ENCODE results near the gene ISLR. TPM values are rescaled to one million over a fixed set of nuclear protein-coding genes. Genes with fewer than 3 reads are reported as not detected.

ISLR gene
- total RNA-seq, 2 donors from 2014 or later, result 36.5 to 70.7 TPM

DNA sequence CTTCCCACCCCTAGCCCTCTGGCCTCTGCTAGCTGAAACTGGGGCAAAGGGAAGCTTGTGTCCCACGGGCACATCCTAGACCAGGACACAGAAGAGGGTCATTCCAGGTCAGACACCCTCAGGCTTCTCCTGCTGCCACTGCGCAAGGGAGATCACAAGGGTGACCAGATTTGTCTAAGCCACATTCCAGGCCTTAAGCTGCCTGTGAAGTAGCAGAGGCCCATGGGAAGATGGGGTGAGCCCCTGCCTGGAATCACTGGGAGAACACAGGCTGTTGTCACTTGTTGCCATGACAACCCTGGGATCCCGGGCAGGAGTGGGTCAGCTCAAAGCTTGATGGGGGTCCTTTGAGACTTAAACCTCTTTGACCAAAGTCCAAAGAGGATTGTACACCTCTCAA, 18.3 kb downstream of the ISLR start:
- TF ChIP-seq POLR2A (IDR thresholded peaks at IDR 0.05), result no peak
- TF ChIP-seq POLR2AphosphoS5 (IDR thresholded peaks at IDR 0.05), result no peak
- TF ChIP-seq, protein P1, sequence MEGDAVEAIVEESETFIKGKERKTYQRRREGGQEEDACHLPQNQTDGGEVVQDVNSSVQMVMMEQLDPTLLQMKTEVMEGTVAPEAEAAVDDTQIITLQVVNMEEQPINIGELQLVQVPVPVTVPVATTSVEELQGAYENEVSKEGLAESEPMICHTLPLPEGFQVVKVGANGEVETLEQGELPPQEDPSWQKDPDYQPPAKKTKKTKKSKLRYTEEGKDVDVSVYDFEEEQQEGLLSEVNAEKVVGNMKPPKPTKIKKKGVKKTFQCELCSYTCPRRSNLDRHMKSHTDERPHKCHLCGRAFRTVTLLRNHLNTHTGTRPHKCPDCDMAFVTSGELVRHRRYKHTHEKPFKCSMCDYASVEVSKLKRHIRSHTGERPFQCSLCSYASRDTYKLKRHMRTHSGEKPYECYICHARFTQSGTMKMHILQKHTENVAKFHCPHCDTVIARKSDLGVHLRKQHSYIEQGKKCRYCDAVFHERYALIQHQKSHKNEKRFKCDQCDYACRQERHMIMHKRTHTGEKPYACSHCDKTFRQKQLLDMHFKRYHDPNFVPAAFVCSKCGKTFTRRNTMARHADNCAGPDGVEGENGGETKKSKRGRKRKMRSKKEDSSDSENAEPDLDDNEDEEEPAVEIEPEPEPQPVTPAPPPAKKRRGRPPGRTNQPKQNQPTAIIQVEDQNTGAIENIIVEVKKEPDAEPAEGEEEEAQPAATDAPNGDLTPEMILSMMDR (IDR thresholded peaks at IDR 0.05), result no peak
- Histone ChIP-seq H3K36me3 (no peaks in the 10 kb centered on the region), H3K4me1 (replicated peaks) (no peaks in the 10 kb centered on the region), H3K4me3 (no peak overlapping the region), H3K27me3 (replicated peaks; ENCODE audit: insufficient read depth) (no peaks in the 10 kb centered on the region), H3K9me3 (no peaks in the 10 kb centered on the region), H3K27ac (no peak overlapping the region)
- intact Hi-C loops (cut with DNase I), result no loop called here
- DNase-seq (ENCODE audit: low spot score), result no peak
- 69% methylated on average over 3 of the region's 3 CpGs for WGBS

DNA sequence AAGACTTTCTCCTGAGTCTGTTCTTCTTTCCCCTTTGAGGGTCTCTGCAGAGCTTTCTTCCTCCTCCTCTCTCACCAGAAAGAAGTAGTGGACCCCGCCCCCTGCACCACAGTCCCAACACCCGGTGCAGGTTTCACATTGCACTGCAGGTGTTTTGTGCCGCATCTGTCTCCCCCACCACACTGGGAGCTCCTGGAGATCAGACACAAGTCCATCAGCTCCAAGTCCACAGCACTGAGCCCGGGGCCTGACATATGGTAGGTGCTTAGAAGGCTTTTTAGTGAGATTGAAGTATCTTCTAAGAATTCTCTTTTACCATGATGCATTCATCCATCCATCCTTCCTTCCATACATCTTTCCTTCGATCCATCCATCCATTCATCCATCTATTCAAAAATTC, 19.2 kb downstream of the ISLR start:
- H3K4me3 ChIP-seq, result no peak overlapping the region
- intact Hi-C loops (cut with DNase I), result no loop called here
- no peaks in the 10 kb centered on the region for H3K27me3 ChIP-seq (replicated peaks; ENCODE audit: insufficient read depth)
- 89% methylated on average over 5 of the region's 5 CpGs for WGBS
- H3K27ac ChIP-seq, result no peak overlapping the region
- no peaks in the 10 kb centered on the region for H3K4me1 ChIP-seq (replicated peaks)
- no peaks in the 10 kb centered on the region for H3K9me3 ChIP-seq
- TF ChIP-seq POLR2AphosphoS5 (IDR thresholded peaks at IDR 0.05), result no peak
- no peak for TF ChIP-seq POLR2A (IDR thresholded peaks at IDR 0.05)
- TF ChIP-seq, protein P1 (IDR thresholded peaks at IDR 0.05), result no peak
- no peak for DNase-seq (ENCODE audit: low spot score)
- no peaks in the 10 kb centered on the region for H3K36me3 ChIP-seq

DNA sequence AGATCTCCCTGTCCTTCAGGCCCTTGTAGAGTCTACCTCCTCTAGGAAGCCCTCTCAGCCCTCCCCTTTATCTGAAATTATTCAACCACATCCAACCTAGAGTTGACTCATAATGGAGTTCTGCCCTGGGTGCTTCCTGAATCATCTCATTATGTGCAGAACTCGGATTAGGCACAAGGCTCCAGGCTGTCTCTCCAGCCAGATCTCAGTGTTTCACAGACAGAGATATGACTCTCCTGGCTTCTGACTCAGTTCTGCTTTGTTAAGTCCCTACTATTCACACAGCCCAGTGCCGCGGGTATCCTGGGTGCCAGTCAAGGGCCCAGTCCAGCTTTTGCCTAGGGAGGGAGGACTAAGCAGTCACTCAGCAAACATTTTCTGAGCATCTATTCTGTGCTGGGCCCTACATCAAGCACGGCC, 19.8 kb downstream of the ISLR start:
- H3K27me3 ChIP-seq (replicated peaks; ENCODE audit: insufficient read depth), result no peaks in the 10 kb centered on the region
- H3K9me3 ChIP-seq, result no peaks in the 10 kb centered on the region
- WGBS, result 77% methylated on average over 4 of the region's 4 CpGs
- TF ChIP-seq, protein P1 (IDR thresholded peaks at IDR 0.05), result no peak
- TF ChIP-seq POLR2A (IDR thresholded peaks at IDR 0.05), result no peak
- no peak for TF ChIP-seq POLR2AphosphoS5 (IDR thresholded peaks at IDR 0.05)
- H3K4me1 ChIP-seq (replicated peaks), result no peaks in the 10 kb centered on the region
- no peak overlapping the region for H3K27ac ChIP-seq
- intact Hi-C loops (cut with DNase I), result no loop called here
- no peak for DNase-seq (ENCODE audit: low spot score)
- no peak overlapping the region for H3K4me3 ChIP-seq
- H3K36me3 ChIP-seq, result no peaks in the 10 kb centered on the region

DNA sequence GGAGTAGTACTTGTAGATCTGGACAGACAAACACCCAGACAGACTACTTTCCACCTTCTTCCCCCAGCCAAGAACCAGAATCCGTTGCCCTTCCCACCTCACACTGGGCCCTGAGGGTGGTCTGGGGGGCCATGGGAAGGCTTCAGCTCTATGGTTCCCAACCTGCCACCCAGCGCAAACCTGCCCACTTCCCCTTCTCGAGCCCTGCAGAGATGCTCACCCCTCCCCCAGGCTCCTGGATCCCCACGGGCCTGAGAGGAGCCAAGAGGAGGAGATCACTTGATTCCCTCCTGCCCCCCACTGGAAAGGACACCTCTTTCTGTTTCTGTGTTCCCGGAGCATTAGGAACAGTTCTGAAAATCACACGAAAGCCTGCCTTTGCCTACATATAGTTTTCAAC, 20.4 kb downstream of the ISLR start:
- no peak overlapping the region for H3K4me3 ChIP-seq
- 77% methylated on average over 6 of the region's 6 CpGs for WGBS
- no peak overlapping the region for H3K27ac ChIP-seq
- TF ChIP-seq POLR2AphosphoS5 (IDR thresholded peaks at IDR 0.05) (no peak), POLR2A (IDR thresholded peaks at IDR 0.05) (no peak)
- TF ChIP-seq, protein P1 (IDR thresholded peaks at IDR 0.05), result no peak
- intact Hi-C loops (cut with DNase I), result no loop called here
- H3K27me3 ChIP-seq (replicated peaks; ENCODE audit: insufficient read depth), result no peaks in the 10 kb centered on the region
- H3K4me1 ChIP-seq (replicated peaks), result no peaks in the 10 kb centered on the region
- no peak for DNase-seq (ENCODE audit: low spot score)
- H3K36me3 ChIP-seq, result no peaks in the 10 kb centered on the region
- no peaks in the 10 kb centered on the region for H3K9me3 ChIP-seq
